ENCODE data around the gene PRPF40B.

PRPF40B gene

GRCh38 chr12:49583366-49584094, 39.8 kb upstream of the PRPF40B start:
- DNase-seq (ENCODE audit: extremely low read depth, low read depth): no peak
- TF ChIP-seq, protein P1, sequence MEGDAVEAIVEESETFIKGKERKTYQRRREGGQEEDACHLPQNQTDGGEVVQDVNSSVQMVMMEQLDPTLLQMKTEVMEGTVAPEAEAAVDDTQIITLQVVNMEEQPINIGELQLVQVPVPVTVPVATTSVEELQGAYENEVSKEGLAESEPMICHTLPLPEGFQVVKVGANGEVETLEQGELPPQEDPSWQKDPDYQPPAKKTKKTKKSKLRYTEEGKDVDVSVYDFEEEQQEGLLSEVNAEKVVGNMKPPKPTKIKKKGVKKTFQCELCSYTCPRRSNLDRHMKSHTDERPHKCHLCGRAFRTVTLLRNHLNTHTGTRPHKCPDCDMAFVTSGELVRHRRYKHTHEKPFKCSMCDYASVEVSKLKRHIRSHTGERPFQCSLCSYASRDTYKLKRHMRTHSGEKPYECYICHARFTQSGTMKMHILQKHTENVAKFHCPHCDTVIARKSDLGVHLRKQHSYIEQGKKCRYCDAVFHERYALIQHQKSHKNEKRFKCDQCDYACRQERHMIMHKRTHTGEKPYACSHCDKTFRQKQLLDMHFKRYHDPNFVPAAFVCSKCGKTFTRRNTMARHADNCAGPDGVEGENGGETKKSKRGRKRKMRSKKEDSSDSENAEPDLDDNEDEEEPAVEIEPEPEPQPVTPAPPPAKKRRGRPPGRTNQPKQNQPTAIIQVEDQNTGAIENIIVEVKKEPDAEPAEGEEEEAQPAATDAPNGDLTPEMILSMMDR (IDR thresholded peaks at IDR 0.05; ENCODE audit: low read depth, low read length): no peak

GRCh38 chr12:49584591-49584990, 38.8 kb upstream of the PRPF40B start:
- TF ChIP-seq, protein P1 (IDR thresholded peaks at IDR 0.05; ENCODE audit: low read depth, low read length): no peak

GRCh38 chr12:49585477-49586459, 37.6 kb upstream of the PRPF40B start:
- no peak for DNase-seq (ENCODE audit: extremely low read depth, low read depth)
- TF ChIP-seq, protein P1 (IDR thresholded peaks at IDR 0.05; ENCODE audit: low read depth, low read length): no peak

More at GRCh38 chr12:49584591-49584990, 38.8 kb upstream of the PRPF40B start:
- no peak for DNase-seq (ENCODE audit: extremely low read depth, low read depth)

DNA sequence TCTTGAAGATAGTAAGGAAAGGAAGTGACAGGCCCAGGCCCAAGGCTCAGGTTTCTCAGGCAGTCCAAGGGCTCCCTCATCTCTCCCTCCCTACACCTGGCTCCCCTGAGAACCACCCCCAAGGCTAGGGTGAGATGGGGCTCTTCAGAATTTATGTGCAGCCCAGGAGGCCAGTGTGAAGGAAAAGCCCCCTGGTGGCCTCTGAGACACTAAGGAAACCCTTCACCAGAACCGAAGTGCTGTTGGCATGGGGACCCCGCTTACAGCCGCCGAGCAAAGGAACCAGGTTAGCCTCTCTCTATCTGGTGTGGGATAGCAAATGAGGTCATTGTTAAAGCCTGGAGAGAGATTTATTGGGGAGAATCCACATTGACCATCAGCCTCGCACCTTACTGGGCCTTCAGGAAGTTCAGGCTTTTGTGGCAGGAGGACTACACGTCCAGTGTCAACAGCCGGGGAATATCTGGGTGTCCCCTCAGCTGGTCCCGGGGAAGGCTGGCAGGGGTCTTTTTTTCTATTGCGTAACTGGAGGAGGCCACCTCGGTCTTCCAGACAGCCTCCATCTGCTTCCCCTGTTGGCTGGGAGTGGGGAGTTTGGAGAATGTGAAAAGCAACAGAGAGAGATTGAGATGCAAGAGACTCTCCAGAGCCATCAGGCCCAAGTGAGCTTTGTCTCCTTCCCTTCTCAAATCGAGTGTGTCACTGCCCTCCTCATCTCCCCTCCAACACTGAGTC, 36.0 kb upstream of the PRPF40B start:
- TF ChIP-seq, protein P1 (IDR thresholded peaks at IDR 0.05; ENCODE audit: low read depth, low read length): no peak
- no peak for DNase-seq (ENCODE audit: extremely low read depth, low read depth)

- TF ChIP-seq, protein P1 (IDR thresholded peaks at IDR 0.05; ENCODE audit: low read depth, low read length): no peak
- no peak for DNase-seq (ENCODE audit: extremely low read depth, low read depth)
These were observed 35.1 kb upstream of the PRPF40B start for GRCh38 chr12:49588281-49588680.

DNA sequence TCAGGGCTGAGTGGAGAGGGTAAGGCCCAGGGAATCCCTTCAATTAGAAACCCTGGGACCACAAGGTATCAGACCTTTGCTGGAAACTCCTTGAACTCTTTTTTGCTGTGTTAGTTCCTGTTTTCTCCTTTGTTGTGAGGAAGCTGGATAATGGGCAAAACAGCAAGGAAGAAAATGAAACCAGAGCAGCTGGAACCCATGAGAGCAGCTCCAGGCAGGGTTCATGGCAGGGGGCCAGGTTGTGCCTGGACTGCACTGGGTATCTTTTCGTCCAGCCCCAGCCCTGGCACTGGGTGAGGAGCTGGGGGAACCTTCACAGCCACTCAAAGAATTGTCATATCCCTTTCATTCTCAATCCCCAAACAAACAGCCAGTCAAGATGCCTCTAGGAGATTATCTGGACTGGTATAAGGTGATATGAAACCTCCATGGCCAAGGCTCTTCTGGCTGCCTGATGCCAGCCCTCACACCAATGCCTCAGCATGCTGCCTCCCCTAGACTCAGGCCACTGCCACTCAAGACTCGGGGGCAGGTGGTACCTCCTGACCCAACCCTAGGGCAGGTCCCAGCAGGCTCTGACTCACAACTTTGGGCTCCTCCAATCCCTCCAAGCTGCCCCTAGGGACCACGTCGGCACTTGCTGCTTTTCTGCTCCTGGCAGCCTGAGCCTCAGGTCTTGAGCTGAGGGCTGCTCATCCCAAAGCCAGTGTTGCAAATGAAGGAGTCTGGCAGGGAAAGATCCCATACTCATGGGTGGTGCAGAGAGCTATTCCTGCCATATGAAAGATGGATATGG, 34.4 kb upstream of the PRPF40B start:
- TF ChIP-seq, protein P1 (IDR thresholded peaks at IDR 0.05; ENCODE audit: low read depth, low read length): no peak
- DNase-seq (ENCODE audit: extremely low read depth, low read depth): no peak
